ENCODE measurements around the gene POGZ. TPM values are rescaled to one million over a fixed set of nuclear protein-coding genes. Genes with fewer than 3 reads are reported as not detected.

Gene POGZ
- total RNA-seq, 1 experiment from 2014 or later = 80.6 TPM

GRCh38 chr1:151405187-151405951 lies 53.9 kb downstream of the POGZ start:
- no TSS peak for BruUV-seq (replicated peaks)
- no peak overlapping the region for H3K4me3 ChIP-seq (replicated peaks in 1 of 2; ENCODE audit: low read depth in 1 of 2, low read length in 2 of 2)
- TF ChIP-seq JUND (IDR thresholded peaks at IDR 0.05) (no peak), TCF7L2 (IDR thresholded peaks at IDR 0.05; ENCODE audit: borderline replicate concordance, extremely low read depth, insufficient read depth, insufficient read length) (no peak), REST (IDR thresholded peaks at IDR 0.05; ENCODE audit: low read depth) (no peak), POLR2A (IDR thresholded peaks at IDR 0.05; ENCODE audit: borderline replicate concordance, extremely low read depth, insufficient read depth, insufficient read length) (no peak), ZBTB33 (IDR thresholded peaks at IDR 0.05; ENCODE audit: extremely low read depth, insufficient replicate concordance, low read length) (no peak), SRF (IDR thresholded peaks at IDR 0.05; ENCODE audit: low read depth) (no peak), YY1 (IDR thresholded peaks at IDR 0.05; ENCODE audit: extremely low read depth, insufficient replicate concordance, low read depth, low read length) (no peak), ATF3 (IDR thresholded peaks at IDR 0.05) (no peak), FOSL1 (IDR thresholded peaks at IDR 0.05; ENCODE audit: low read depth) (no peak), SIN3A (IDR thresholded peaks at IDR 0.05; ENCODE audit: low read depth) (no peak), CTCF (IDR thresholded peaks at IDR 0.05 in 2 of 3, conservative IDR thresholded peaks at IDR 0.05 in 1 of 3; ENCODE audit: borderline replicate concordance in 1 of 3, insufficient read depth in 1 of 3, low read depth in 2 of 3, low read length in 2 of 3) (no peak), SP1 (IDR thresholded peaks at IDR 0.05; ENCODE audit: low read depth) (no peak), ZNF274 (IDR thresholded peaks at IDR 0.05; ENCODE audit: low read depth, low read length) (no peak), POLR2AphosphoS5 (IDR thresholded peaks at IDR 0.05; ENCODE audit: low read depth, low read length) (no peak), MAX (IDR thresholded peaks at IDR 0.05) (no peak)
- H3K4me2 ChIP-seq (ENCODE audit: low read length) = no peak overlapping the region
- ChIA-PET RAD21 (ENCODE audit: low non-redundant PET in 1 of 2, low total read pairs in 2 of 2, uncharacterized antibody in 2 of 2, unreplicated experiment in 2 of 2) (no interaction called here), POLR2A (no interaction called here), CTCF (interaction anchor here (1.1 to 1.5 kb wide), 2 partner anchors 13 to 104 kb away, joined by 3 to 4 read pairs; no protein-coding TSS in a partner anchor)
- no peak overlapping the region for H3K9ac ChIP-seq (ENCODE audit: low read length)
- H2AFZ ChIP-seq (ENCODE audit: low read depth, low read length, poor library complexity, severe bottlenecking) = no peak overlapping the region
- peaks cover 16% of the 10 kb centered on the region for H3K79me2 ChIP-seq (ENCODE audit: insufficient read depth, low read length)
- peaks cover 53 to 61% of the 10 kb centered on the region in 2 experiments for H3K36me3 ChIP-seq (ENCODE audit: control insufficient read depth in 1 of 2, insufficient read depth in 2 of 2, low read length in 2 of 2)
- intact Hi-C loops (cut with micrococcal nuclease) = no loop called here
- no peaks in the 10 kb centered on the region for H3K9me2 ChIP-seq (ENCODE audit: insufficient read depth)
- no peaks in the 10 kb centered on the region for H4K20me1 ChIP-seq (ENCODE audit: insufficient read depth)
- H3K27me3 ChIP-seq (ENCODE audit: insufficient read depth, low read length) = no peaks in the 10 kb centered on the region
- DNase-seq (ENCODE audit: low read depth, low spot score) (no peak), ATAC-seq (no peak)
- no peaks in the 10 kb centered on the region for H3K9me3 ChIP-seq (ENCODE audit: control insufficient read depth in 1 of 2, insufficient read depth in 1 of 2, low read depth in 1 of 2, low read length in 2 of 2)
- H3K4me1 ChIP-seq (ENCODE audit: control insufficient read depth in 1 of 2, insufficient read depth in 2 of 2, low read length in 2 of 2) = peaks cover 4 to 14% of the 10 kb centered on the region in 2 experiments; a peak in 3 of 4 replicates
- H3K27ac ChIP-seq (ENCODE audit: low read depth, low read length) = no peak overlapping the region

Measured in HCT116 (cell line).